GM18519 (cell line): ENCODE measurements around the gene ELOVL6.
"Not testable (repeated sequence)": the region's sequence is repeated elsewhere in the genome, so short reads cannot be mapped to it uniquely, and the experiment has no call there.

ENCODE experiments used
- ATAC-seq: cut with Tn5 transposase; IDR thresholded peaks from one replicate; pipeline ENCODE4 v1.9.1; 2021; ENCODE audit warnings: mild to moderate bottlenecking, moderate library complexity; ENCODE audit not compliant: unreplicated experiment, low FRiP score

ELOVL6 gene

DNA sequence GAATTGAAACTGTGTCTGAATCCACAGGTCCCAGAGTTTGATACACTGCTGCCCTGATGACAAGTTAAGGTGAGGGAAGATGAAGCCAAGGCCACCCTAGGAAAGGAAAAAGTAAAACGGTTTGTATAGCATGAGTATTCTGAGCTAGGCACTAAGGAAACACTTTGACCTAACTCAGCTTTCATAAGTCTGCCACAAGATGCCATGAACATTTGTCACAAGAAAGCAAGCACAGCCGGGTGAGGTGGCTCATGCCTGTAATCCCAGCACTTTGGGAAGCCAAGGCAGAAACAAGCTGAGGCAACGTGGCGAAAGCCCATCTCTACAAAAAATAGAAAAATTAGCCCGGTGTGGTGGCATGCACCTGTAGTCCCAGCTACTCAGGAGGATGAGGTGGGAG is 34.2 kb downstream of the ELOVL6 start:
- ATAC-seq, result no peak

- no peak for ATAC-seq
Observed at GRCh38 chr4:110163327-110164069, 34.9 kb downstream of the ELOVL6 start.

DNA sequence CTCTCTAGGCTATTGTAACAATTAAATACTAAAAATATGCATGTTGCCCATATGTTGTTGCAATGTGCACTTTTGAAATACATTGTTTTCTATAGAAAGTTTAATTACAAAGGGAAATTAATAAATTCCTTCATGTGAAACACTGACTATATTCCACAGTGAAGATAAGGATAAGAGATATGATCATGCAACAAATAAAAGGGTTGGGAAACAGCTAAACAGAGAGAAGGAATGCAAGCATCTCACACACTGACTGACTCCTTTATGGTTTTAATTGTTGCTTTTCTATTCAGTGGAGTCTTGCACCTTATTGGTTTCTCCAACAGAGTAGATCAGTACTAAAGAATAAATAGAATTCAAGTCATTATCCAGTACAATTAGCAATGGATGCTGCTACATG is 37.8 kb downstream of the ELOVL6 start:
- no peak for ATAC-seq

- ATAC-seq, result no peak
Observed at GRCh38 chr4:110159541-110159940, 38.9 kb downstream of the ELOVL6 start.

- no peak for ATAC-seq
Observed at GRCh38 chr4:110157580-110157979, 40.8 kb downstream of the ELOVL6 start.

DNA sequence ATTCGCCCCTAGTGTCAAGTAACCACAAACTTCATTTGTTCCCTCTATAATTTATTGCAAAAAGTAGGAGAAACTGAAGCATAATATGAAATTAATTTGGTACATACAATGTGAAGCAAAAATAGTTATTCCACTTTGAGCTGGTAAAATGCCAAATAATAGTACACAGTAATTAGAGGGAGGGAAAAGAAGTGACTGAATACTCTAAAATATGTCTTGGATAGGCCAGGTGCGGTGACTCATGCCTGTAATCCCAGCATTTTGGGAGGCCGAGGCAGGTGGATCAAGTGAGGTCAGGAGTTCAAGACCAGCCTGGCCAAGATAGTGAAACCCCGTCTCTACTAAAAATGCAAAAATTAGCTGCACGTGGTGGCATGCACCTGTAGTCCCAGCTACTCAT is 41.2 kb downstream of the ELOVL6 start:
- not testable (repeated sequence) for ATAC-seq

GRCh38 chr4:110156442-110156841 is 42.0 kb downstream of the ELOVL6 start:
- no peak for ATAC-seq

DNA sequence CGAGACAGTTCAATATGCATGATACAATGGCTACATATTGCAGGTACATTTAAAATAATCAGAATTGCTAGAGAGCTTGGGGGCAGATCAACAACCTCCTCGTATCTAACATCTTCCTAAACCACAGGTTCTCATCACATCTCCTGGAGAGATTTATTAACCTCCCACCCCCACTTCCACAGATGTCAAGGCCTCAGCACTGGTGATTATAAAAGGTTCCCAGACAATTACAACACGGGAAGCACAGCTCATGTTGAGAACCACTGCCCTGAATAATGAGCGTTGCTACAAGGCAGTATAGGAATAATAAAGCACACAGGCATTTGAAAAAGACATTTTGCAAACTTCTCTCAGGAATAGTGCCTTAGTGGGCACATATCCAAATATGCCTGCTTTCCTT is 42.8 kb downstream of the ELOVL6 start:
- no peak for ATAC-seq

DNA sequence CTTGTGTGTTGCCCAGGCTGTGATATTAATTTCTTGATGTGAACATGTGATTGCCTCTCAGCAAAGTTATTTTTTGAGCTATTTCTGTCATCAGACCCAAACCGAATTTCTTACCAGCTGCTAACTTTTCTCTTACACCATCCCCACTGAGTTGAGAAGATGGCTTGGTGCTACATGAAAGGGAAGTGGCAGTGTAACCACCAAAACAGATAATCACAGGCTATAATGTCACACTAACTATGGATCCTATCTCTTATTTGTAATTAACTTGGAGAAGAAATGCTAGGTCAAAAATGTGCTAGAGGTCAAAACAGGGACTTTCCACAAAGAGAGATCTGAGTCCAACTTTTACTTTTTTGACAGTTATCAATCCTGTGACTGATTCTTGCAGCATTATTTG is 43.8 kb downstream of the ELOVL6 start:
- ATAC-seq, result no peak

GRCh38 chr4:110152386-110152785 is 46.0 kb downstream of the ELOVL6 start:
- no peak for ATAC-seq

- ATAC-seq, result no peak
Observed at GRCh38 chr4:110149089-110149488, 49.3 kb downstream of the ELOVL6 start.

DNA sequence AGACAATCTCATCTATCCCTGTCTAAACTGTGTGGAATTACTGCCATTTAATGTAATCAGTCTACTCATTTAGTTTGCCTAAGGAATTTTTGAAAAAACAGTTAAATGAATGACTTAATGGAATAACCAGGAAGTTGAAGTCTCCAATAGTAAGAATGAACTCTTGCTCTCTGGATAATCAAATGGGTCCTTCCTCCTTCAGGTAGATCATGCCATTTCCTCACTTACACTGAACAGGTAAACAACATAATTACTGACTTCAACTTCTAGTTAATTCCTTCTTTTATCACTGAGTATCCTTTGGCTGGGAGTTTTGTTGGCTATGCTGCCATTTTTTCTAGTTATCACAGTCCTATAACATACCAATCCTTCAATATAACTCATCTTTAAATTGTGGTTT is 56.0 kb downstream of the ELOVL6 start:
- no peak for ATAC-seq

DNA sequence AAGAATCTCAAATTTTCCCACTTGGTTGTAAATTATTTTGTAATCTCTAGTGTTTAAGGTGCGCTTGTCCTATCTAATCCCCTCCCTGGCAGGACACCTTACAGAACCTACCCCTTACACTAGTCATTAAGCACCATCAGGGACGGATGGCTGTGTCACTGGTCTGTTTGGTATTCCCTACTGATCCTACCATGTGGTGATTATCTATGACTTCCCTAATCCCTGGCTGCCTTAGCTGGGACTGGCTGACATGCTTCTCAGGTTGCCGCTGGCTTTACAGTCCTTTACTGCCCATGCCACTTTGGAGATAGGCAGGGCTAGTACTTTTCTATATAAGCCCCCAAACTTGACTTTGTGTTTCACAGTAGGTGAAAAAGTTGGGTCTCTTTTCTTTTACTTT is 58.6 kb downstream of the ELOVL6 start:
- no peak for ATAC-seq

GRCh38 chr4:110139111-110139510 is 59.3 kb downstream of the ELOVL6 start:
- no peak for ATAC-seq

GRCh38 chr4:110138551-110138950 is 59.9 kb downstream of the ELOVL6 start:
- no peak for ATAC-seq

DNA sequence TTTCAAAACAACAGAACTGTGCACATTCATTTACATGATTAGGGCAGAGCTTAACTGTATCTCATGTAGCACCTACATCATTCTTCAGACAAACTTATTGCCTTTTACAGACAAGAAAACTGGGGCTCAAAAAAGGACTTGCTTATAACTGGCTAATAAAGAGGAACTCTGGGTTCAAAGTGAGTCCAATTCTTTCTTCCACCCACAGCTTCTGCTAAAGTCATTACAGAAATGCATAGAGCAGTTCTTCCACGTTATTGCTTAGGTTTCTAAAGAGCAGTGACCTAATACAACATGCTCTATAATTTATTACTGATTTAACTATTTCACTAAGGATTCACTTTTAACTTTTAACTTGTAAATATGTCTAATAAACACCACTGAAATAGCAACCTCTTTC is 60.6 kb downstream of the ELOVL6 start:
- no peak for ATAC-seq

GRCh38 chr4:110135523-110135922 is 62.9 kb downstream of the ELOVL6 start:
- no peak for ATAC-seq

DNA sequence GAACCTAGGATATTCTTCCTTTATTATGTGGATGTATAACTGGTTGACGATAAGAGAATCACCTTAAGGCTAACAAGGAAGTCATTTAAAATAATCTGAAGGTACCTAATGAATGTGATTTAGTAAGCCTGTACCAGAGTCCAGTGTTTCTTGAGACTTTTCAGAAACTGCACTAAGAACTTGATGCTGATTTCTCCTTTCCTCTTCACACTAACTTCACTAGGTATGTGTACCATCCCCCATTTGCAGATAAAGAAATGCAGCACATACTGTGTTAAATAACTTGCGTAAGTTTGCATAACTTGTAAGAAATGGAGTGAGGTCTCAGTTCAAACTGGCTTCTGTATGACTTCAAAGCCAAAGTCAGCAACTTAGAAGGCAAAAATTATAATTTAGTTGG is 63.3 kb downstream of the ELOVL6 start:
- no peak for ATAC-seq

DNA sequence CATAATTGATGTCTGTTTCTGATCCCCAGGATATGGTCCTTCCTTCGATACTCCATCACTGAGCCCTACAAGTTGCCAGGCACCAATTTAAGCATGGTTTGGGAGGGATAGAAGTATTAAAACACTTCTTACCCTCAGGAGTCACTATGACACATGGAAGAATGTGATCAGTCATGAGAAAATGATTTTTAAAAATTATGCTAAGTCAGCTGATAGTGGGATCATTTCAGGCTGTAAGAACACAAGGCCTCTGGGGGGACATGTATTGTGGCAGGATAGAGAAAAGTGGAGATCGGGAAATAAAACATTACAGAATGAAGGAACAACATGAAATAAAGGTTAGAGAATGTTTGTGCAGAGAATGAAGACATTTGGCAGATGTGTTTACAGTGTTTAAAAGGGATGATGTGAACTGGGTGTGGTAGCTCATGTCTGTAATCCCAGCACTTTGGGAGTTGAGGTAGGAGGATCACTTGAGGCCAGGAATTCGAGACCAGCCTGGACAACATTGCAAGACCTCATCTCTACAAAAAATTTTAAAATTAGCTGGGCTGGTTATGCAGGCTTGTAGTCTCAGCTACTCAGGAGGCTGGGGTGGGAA is 64.0 kb downstream of the ELOVL6 start:
- ATAC-seq, result no peak

DNA sequence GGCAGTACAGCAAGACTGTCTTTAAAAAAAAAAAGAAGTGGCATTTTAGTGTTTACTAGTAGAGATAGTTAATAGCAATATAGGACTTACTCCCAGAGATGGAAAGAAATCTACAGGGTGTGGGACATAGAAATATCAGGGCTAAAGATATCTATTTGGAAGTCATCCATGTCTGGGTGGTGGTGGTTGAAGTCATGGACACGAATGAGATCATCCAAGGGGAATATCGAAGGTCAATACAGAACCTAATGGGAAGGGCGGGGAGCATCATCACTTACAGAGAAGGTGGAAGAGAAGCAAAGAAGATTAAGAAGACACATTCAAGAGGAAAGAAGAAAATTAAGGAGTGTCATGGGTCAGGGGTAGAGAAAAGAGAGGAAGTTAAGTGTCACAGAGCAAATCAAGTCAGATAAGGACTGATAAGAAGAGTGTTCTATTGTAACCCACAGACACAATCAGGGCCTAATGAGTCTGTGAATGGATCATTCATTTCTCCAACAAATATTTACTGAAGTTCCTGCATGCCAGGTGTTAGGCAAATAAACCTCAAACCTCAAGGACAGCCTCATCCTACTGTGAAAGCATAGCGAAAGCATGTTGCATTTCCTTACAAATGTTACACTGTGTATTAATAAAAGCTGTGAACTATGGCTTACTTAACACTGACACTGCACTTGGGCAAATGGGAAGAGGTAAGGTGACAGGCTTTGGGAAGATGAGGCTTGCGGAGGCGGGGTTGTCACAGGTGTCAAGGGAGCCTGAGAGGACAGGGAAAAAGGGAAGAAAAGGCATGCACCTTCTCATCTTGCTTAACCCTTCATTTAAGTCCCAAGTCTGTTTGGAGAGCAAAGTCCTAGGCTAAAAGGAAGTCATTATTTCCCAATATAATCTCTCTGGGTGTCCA is 65.3 kb downstream of the ELOVL6 start:
- no peak for ATAC-seq

DNA sequence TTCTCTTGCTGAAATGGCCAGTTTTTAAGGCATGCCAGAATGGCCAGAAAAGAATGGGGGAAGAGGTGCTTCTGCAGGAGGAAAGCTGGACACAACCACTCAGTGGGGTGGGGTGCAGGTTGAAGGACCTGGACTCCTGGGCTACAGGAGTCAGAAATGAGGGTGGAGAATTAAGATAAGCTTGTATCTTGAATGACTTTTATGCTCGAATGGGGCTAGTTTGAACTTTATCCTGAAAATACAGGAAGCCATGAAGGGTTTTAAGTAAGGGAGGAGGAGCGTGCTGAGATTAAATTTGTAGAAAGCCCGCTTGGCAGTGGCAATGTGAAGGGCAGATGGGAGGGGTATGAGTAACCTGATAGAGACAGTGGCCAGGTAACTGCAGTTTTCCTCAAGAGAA is 66.5 kb downstream of the ELOVL6 start:
- ATAC-seq, result no peak
